ENCODE measurements around the gene SCYL1.

DNA sequence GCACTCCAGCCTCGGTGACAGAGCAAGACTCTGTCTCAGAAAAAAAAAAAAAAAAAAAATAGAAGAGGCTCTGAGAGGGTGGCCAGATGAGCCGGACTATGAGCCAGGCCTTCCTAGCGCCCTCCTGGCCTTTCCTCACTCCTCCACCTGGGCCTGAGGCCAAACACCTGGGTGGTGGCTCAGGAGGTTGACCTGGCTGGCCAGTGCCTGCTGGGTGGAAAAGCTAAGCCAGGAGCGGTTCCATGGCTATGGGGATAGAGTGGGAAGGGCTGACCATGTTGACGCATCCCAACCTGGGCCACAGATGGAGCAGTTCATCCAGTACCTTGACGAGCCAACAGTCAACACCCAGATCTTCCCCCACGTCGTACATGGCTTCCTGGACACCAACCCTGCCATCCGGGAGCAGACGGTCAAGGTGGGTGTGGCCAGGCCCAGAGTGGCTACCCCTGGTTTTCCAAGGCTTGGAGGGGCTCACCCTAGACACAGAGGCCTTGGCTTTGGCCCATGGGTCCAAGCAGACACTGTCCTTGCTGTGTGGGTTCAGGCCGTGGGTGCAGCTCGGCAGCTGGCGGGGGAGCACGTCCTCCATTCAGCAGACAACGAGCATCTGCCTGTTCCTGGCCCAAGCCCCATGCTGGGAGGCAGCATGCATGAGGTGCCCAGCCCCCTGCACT, 7.6 kb downstream of the SCYL1 start:
- TF ChIP-seq MXI1 (IDR thresholded peaks at IDR 0.05; ENCODE audit: borderline replicate concordance, low read depth, low read length) (no peak), CHD1 (IDR thresholded peaks at IDR 0.05; ENCODE audit: low read depth, low read length) (no peak), POLR2A (IDR thresholded peaks at IDR 0.05; ENCODE audit: low read depth, low read length) (no peak), RAD21 (IDR thresholded peaks at IDR 0.05; ENCODE audit: low read length) (no peak), MAFK (IDR thresholded peaks at IDR 0.05; ENCODE audit: low read depth, low read length) (no peak), FOS (IDR thresholded peaks at IDR 0.05; ENCODE audit: low read depth, low read length) (no peak), BHLHE40 (IDR thresholded peaks at IDR 0.05; ENCODE audit: low read depth, low read length) (no peak)
- TF ChIP-seq, protein P1, sequence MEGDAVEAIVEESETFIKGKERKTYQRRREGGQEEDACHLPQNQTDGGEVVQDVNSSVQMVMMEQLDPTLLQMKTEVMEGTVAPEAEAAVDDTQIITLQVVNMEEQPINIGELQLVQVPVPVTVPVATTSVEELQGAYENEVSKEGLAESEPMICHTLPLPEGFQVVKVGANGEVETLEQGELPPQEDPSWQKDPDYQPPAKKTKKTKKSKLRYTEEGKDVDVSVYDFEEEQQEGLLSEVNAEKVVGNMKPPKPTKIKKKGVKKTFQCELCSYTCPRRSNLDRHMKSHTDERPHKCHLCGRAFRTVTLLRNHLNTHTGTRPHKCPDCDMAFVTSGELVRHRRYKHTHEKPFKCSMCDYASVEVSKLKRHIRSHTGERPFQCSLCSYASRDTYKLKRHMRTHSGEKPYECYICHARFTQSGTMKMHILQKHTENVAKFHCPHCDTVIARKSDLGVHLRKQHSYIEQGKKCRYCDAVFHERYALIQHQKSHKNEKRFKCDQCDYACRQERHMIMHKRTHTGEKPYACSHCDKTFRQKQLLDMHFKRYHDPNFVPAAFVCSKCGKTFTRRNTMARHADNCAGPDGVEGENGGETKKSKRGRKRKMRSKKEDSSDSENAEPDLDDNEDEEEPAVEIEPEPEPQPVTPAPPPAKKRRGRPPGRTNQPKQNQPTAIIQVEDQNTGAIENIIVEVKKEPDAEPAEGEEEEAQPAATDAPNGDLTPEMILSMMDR (conservative IDR thresholded peaks at IDR 0.05; ENCODE audit: low read depth, low read length), result no peak
- TF ChIP-seq, protein P2, sequence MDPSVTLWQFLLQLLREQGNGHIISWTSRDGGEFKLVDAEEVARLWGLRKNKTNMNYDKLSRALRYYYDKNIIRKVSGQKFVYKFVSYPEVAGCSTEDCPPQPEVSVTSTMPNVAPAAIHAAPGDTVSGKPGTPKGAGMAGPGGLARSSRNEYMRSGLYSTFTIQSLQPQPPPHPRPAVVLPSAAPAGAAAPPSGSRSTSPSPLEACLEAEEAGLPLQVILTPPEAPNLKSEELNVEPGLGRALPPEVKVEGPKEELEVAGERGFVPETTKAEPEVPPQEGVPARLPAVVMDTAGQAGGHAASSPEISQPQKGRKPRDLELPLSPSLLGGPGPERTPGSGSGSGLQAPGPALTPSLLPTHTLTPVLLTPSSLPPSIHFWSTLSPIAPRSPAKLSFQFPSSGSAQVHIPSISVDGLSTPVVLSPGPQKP (IDR thresholded peaks at IDR 0.05; ENCODE audit: borderline replicate concordance, low read depth, low read length), result no peak
- TF ChIP-seq, protein P3, sequence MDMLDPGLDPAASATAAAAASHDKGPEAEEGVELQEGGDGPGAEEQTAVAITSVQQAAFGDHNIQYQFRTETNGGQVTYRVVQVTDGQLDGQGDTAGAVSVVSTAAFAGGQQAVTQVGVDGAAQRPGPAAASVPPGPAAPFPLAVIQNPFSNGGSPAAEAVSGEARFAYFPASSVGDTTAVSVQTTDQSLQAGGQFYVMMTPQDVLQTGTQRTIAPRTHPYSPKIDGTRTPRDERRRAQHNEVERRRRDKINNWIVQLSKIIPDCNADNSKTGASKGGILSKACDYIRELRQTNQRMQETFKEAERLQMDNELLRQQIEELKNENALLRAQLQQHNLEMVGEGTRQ (IDR thresholded peaks at IDR 0.05; ENCODE audit: low read depth, low read length), result no peak

Data from IMR-90 (cell line).